ENCODE data around the gene CRYL1. TPM values are rescaled to one million over a fixed set of nuclear protein-coding genes. Genes with fewer than 3 reads are reported as not detected.

Gene CRYL1
- total and polyA plus RNA-seq, 2 of the 4 experiments (the other 2 are of a cell fraction) = 11.7 to 16.4 TPM

GRCh38 chr13:20441056-20441455 is 84.6 kb downstream of the CRYL1 start:
- no peak overlapping the region for H3K23ac ChIP-seq (ENCODE audit: low read depth, low read length)
- H3K4me2 ChIP-seq (ENCODE audit: low read depth, low read length) = no peak overlapping the region
- H4K8ac ChIP-seq (ENCODE audit: low read depth in 2 of 2, low read length in 2 of 2) = no peak overlapping the region
- H3K56ac ChIP-seq (ENCODE audit: extremely low read depth, insufficient read depth, low read length) = no peak overlapping the region
- H2AK9ac ChIP-seq (replicated peaks; ENCODE audit: low read depth, low read length, poor library complexity) = peak overlapping the region; percentile 13
- H3K36me3 ChIP-seq (ENCODE audit: control insufficient read depth, insufficient read depth, low read length) = no peaks in the 10 kb centered on the region
- intact Hi-C loops (cut with micrococcal nuclease) = no loop called here
- no peak overlapping the region for H3K9ac ChIP-seq (ENCODE audit: low read depth, low read length)
- ChIA-PET POLR2A (ENCODE audit: unreplicated experiment) (no interaction called here), CTCF (no interaction called here)
- H3K79me1 ChIP-seq (ENCODE audit: low read depth in 1 of 2, low read length in 2 of 2) = no peaks in the 10 kb centered on the region
- H3K27me3 ChIP-seq (ENCODE audit: control insufficient read depth, insufficient read depth, low read length) = no peaks in the 10 kb centered on the region; the same call in 1 of the 2 replicates
- H2BK20ac ChIP-seq (ENCODE audit: low read depth, low read length) = no peak overlapping the region
- H3K4me3 ChIP-seq (ENCODE audit: insufficient read depth, low read depth, low read length) = no peak overlapping the region
- no peaks in the 10 kb centered on the region for H3K4me1 ChIP-seq (ENCODE audit: control insufficient read depth, insufficient read depth, low read length)
- 0 out of 2 replicates have a peak, but pooled peaks cover 2% of the 10 kb centered on the region for H3K9me3 ChIP-seq (ENCODE audit: control insufficient read depth, insufficient read depth, low read length)
- H2AK5ac ChIP-seq (ENCODE audit: low read depth, low read length) = no peak overlapping the region
- no peak overlapping the region for H2BK15ac ChIP-seq (ENCODE audit: low read depth, low read length)
- H2BK120ac ChIP-seq (ENCODE audit: low read depth, low read length) = no peak overlapping the region
- TF ChIP-seq SMC3 (IDR thresholded peaks at IDR 0.05; ENCODE audit: low read depth, low read length) (no peak), MXI1 (IDR thresholded peaks at IDR 0.05; ENCODE audit: borderline replicate concordance, low read depth, low read length) (no peak), ELK1 (IDR thresholded peaks at IDR 0.05; ENCODE audit: borderline replicate concordance, low read depth, low read length) (no peak), CEBPB (IDR thresholded peaks at IDR 0.05; ENCODE audit: low read depth, low read length) (no peak), BHLHE40 (IDR thresholded peaks at IDR 0.05; ENCODE audit: low read depth, low read length) (no peak), FOS (IDR thresholded peaks at IDR 0.05; ENCODE audit: low read depth, low read length) (no peak), CHD1 (IDR thresholded peaks at IDR 0.05; ENCODE audit: low read depth, low read length) (no peak), MAZ (IDR thresholded peaks at IDR 0.05; ENCODE audit: borderline replicate concordance, low read depth, low read length) (no peak)
- TF ChIP-seq, protein P1, sequence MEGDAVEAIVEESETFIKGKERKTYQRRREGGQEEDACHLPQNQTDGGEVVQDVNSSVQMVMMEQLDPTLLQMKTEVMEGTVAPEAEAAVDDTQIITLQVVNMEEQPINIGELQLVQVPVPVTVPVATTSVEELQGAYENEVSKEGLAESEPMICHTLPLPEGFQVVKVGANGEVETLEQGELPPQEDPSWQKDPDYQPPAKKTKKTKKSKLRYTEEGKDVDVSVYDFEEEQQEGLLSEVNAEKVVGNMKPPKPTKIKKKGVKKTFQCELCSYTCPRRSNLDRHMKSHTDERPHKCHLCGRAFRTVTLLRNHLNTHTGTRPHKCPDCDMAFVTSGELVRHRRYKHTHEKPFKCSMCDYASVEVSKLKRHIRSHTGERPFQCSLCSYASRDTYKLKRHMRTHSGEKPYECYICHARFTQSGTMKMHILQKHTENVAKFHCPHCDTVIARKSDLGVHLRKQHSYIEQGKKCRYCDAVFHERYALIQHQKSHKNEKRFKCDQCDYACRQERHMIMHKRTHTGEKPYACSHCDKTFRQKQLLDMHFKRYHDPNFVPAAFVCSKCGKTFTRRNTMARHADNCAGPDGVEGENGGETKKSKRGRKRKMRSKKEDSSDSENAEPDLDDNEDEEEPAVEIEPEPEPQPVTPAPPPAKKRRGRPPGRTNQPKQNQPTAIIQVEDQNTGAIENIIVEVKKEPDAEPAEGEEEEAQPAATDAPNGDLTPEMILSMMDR (conservative IDR thresholded peaks at IDR 0.05; ENCODE audit: low read depth, low read length) = no peak
- H3K27ac ChIP-seq (ENCODE audit: insufficient read depth, low read length) = no peak overlapping the region
- H3K9me1 ChIP-seq (ENCODE audit: insufficient read depth, low read length) = no peaks in the 10 kb centered on the region; the same call in 1 of the 2 replicates
- no peak overlapping the region for H2AFZ ChIP-seq (replicated peaks; ENCODE audit: low read length, poor library complexity)
- ATAC-seq (ENCODE audit: low read depth) (no peak), DNase-seq (no peak)
- H3K14ac ChIP-seq (replicated peaks; ENCODE audit: low read depth, low read length) = no peak overlapping the region
- H4K5ac ChIP-seq (ENCODE audit: low read depth, low read length) = no peak overlapping the region
- 79% methylated on average over 4 of the region's 5 CpGs; no CpG with 5 or more reads in 1 of the 2 experiments for WGBS, 2 experiments (ENCODE audit: extremely low coverage in 2 of 2, insufficient read length in 1 of 2)
- no peaks in the 10 kb centered on the region for H4K20me1 ChIP-seq (ENCODE audit: insufficient read depth, low read length)
- dilution Hi-C loops (cut with HindIII; ENCODE audit: low sequenced_read_pairs, unreplicated experiment) = no loop called here
- no TSS peak for BruUV-seq (replicated peaks)
- no peak overlapping the region for H2BK5ac ChIP-seq (ENCODE audit: low read depth, low read length, poor library complexity, severe bottlenecking)
- H3K4ac ChIP-seq (ENCODE audit: low read depth, low read length) = no peak overlapping the region
- in situ Hi-C loops (cut with MboI; ENCODE audit: low sequenced_read_pairs) = no loop called here
- no peak overlapping the region for H3K18ac ChIP-seq (ENCODE audit: low read depth, low read length)
- no peak overlapping the region for H4K91ac ChIP-seq (ENCODE audit: insufficient read depth, low read depth, low read length)
